ENCODE results near the gene KLK7. TPM values are rescaled to one million over a fixed set of nuclear protein-coding genes. Genes with fewer than 3 reads are reported as not detected.

KLK7 gene
- total RNA-seq, 1 donor from 2014 or later, result not detected

DNA sequence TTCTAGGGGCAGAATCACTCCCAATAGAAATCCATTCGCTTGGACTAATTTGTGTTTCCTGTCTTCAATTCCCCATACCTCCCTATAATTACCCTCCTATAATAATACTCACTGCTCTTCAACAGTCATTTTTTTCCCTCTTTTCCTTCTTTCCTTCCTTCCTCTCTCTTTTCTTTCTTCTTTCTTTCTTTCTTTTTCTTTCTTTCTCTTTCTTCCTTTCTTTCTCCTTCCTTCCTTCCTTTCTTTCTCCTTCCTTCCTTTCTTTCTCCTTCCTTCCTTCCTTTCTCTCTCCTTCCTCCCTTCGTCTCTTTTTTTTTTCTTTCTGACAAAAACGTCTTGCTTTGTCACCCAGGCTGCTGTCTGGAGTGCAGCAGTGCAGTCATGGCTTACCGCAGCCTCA lies 38.9 kb downstream of the KLK7 start:
- H3K9me3 ChIP-seq (replicated peaks), result peaks cover 5% of the 10 kb centered on the region
- DNase-seq, result no peak
- H3K36me3 ChIP-seq, result no peaks in the 10 kb centered on the region
- H3K27ac ChIP-seq (replicated peaks), result no peak overlapping the region
- no peak for TF ChIP-seq CTCF (IDR thresholded peaks at IDR 0.05; ENCODE audit: borderline replicate concordance)
- H3K4me1 ChIP-seq, result no peaks in the 10 kb centered on the region
- no peak overlapping the region for H3K4me3 ChIP-seq
- intact Hi-C loops (cut with micrococcal nuclease), result no loop called here
- H3K27me3 ChIP-seq (ENCODE audit: low read depth), result peaks cover 71% of the 10 kb centered on the region

GRCh38 chr19:50943074-50943828 lies 40.5 kb downstream of the KLK7 start:
- no peaks in the 10 kb centered on the region for H3K4me1 ChIP-seq
- no peaks in the 10 kb centered on the region for H3K36me3 ChIP-seq
- no peak for TF ChIP-seq CTCF (IDR thresholded peaks at IDR 0.05; ENCODE audit: borderline replicate concordance)
- H3K27ac ChIP-seq (replicated peaks), result no peak overlapping the region
- peaks cover 78% of the 10 kb centered on the region for H3K27me3 ChIP-seq (ENCODE audit: low read depth)
- H3K9me3 ChIP-seq (replicated peaks), result peaks cover 12% of the 10 kb centered on the region
- DNase-seq, result no peak
- intact Hi-C loops (cut with micrococcal nuclease), result no loop called here
- H3K4me3 ChIP-seq, result no peak overlapping the region

- Histone ChIP-seq H3K9me3 (replicated peaks) (peaks cover 12% of the 10 kb centered on the region), H3K36me3 (no peaks in the 10 kb centered on the region), H3K27ac (replicated peaks) (no peak overlapping the region), H3K4me3 (no peak overlapping the region), H3K27me3 (ENCODE audit: low read depth) (peaks cover 88% of the 10 kb centered on the region), H3K4me1 (no peaks in the 10 kb centered on the region)
- TF ChIP-seq CTCF (IDR thresholded peaks at IDR 0.05; ENCODE audit: borderline replicate concordance), result no peak
- intact Hi-C loops (cut with micrococcal nuclease), result no loop called here
- DNase-seq, result no peak
Observed at GRCh38 chr19:50939596-50939995, 44.1 kb downstream of the KLK7 start.

DNA sequence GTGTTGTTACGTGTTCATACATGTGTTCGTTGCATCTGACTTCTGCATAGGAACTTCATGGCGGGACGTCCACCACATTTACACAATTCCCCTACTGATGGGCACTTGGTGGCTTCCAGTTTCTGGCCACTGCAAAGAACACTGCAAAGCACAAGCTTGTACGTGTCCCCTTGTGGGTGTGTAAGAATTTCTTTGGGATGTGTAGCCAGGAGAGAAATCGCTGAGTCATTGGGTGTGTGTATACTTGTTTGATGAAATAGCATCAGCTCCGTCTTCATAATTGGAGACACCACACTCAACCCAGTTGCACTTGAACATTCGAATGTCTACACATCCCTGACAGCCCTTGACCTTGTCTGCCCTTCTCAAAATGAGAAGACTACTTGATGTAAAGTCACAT lies 50.1 kb downstream of the KLK7 start:
- Histone ChIP-seq H3K36me3 (no peaks in the 10 kb centered on the region), H3K4me1 (no peaks in the 10 kb centered on the region), H3K9me3 (replicated peaks) (no peaks in the 10 kb centered on the region), H3K27ac (replicated peaks) (no peak overlapping the region), H3K27me3 (ENCODE audit: low read depth) (peaks cover 97% of the 10 kb centered on the region), H3K4me3 (no peak overlapping the region)
- no peak for TF ChIP-seq CTCF (IDR thresholded peaks at IDR 0.05; ENCODE audit: borderline replicate concordance)
- intact Hi-C loops (cut with micrococcal nuclease), result no loop called here
- no peak for DNase-seq

DNA sequence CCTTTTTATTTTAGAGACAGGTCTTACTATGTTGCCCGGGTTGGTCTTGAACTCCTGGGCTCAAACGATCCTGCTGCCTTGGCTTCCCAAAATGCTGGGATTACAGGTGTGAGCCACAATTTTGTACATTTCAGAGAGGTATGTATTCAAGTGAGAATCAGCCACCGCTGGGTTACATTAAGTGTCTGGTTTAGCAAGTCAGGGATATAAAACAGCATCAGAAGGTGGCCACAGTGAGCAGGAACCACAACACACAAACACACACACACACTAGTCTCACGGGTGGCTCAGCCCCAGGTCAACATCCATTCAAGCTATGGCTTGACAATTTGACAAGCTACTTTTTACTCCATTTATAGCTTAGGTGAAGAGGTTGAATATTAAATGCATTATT lies 51.0 kb downstream of the KLK7 start:
- TF ChIP-seq CTCF (IDR thresholded peaks at IDR 0.05; ENCODE audit: borderline replicate concordance), result no peak
- no peak overlapping the region for H3K4me3 ChIP-seq
- no peak for DNase-seq
- intact Hi-C loops (cut with micrococcal nuclease), result no loop called here
- H3K4me1 ChIP-seq, result no peaks in the 10 kb centered on the region
- no peak overlapping the region for H3K27ac ChIP-seq (replicated peaks)
- H3K27me3 ChIP-seq (ENCODE audit: low read depth), result peaks cover 97% of the 10 kb centered on the region
- no peaks in the 10 kb centered on the region for H3K9me3 ChIP-seq (replicated peaks)
- H3K36me3 ChIP-seq, result no peaks in the 10 kb centered on the region

Data from left ventricle myocardium inferior (tissue), 1 donor.